ENCODE results near the gene GALNT6.

Gene GALNT6

GRCh38 chr12:51401900-51402299, 10.7 kb upstream of the GALNT6 start:
- Histone ChIP-seq H4K20me1 (ENCODE audit: insufficient read depth, low read length, poor library complexity, severe bottlenecking) (no peaks in the 10 kb centered on the region), H3K9me2 (replicated peaks; ENCODE audit: low read depth, low read length) (no peaks in the 10 kb centered on the region), H3K9me3 (ENCODE audit: insufficient read depth, low read depth, low read length) (no peaks in the 10 kb centered on the region), H3K36me3 (ENCODE audit: insufficient read depth, low read length) (no peaks in the 10 kb centered on the region), H3K4me2 (ENCODE audit: low read depth, low read length, poor library complexity, severe bottlenecking) (no peak overlapping the region), H3K4me1 (ENCODE audit: insufficient read depth, low read length, poor library complexity, severe bottlenecking) (peaks cover 17% of the 10 kb centered on the region), H3K27me3 (ENCODE audit: insufficient read depth, low read length, poor library complexity, severe bottlenecking) (no peaks in the 10 kb centered on the region), H3K9ac (ENCODE audit: low read depth, low read length, poor library complexity, severe bottlenecking) (no peak overlapping the region), H3K79me2 (ENCODE audit: insufficient read depth, low read length) (no peaks in the 10 kb centered on the region), H3F3A (ENCODE audit: low read depth) (no peaks in the 10 kb centered on the region), H2AFZ (ENCODE audit: low read length) (no peak overlapping the region), H3K4me3 (ENCODE audit: low read length, poor library complexity, severe bottlenecking) (no peak overlapping the region)
- no peak for TF ChIP-seq EZH2phosphoT487 (IDR thresholded peaks at IDR 0.05; ENCODE audit: borderline replicate concordance)
- TF ChIP-seq CTCF (conservative IDR thresholded peaks at IDR 0.05; ENCODE audit: low read length): no peak

- Histone ChIP-seq H4K20me1 (ENCODE audit: insufficient read depth, low read length, poor library complexity, severe bottlenecking) (no peaks in the 10 kb centered on the region), H3K9me3 (ENCODE audit: insufficient read depth, low read depth, low read length) (no peaks in the 10 kb centered on the region), H3K4me3 (ENCODE audit: low read length, poor library complexity, severe bottlenecking) (no peak overlapping the region), H3K9me2 (replicated peaks; ENCODE audit: low read depth, low read length) (no peaks in the 10 kb centered on the region), H3K79me2 (ENCODE audit: insufficient read depth, low read length) (no peaks in the 10 kb centered on the region), H3K36me3 (ENCODE audit: insufficient read depth, low read length) (no peaks in the 10 kb centered on the region), H3F3A (ENCODE audit: low read depth) (no peaks in the 10 kb centered on the region), H2AFZ (ENCODE audit: low read length) (no peak overlapping the region), H3K27me3 (ENCODE audit: insufficient read depth, low read length, poor library complexity, severe bottlenecking) (no peaks in the 10 kb centered on the region), H3K4me1 (ENCODE audit: insufficient read depth, low read length, poor library complexity, severe bottlenecking) (peaks cover 13% of the 10 kb centered on the region), H3K9ac (ENCODE audit: low read depth, low read length, poor library complexity, severe bottlenecking) (no peak overlapping the region), H3K4me2 (ENCODE audit: low read depth, low read length, poor library complexity, severe bottlenecking) (no peak overlapping the region)
- TF ChIP-seq CTCF (conservative IDR thresholded peaks at IDR 0.05; ENCODE audit: low read length): no peak
Measured at GRCh38 chr12:51401486-51401885, 10.3 kb upstream of the GALNT6 start.

- Histone ChIP-seq H3K9me3 (ENCODE audit: insufficient read depth, low read depth, low read length) (no peaks in the 10 kb centered on the region), H3K79me2 (ENCODE audit: insufficient read depth, low read length) (no peaks in the 10 kb centered on the region), H3K9ac (ENCODE audit: low read depth, low read length, poor library complexity, severe bottlenecking) (no peak overlapping the region), H3K4me2 (ENCODE audit: low read depth, low read length, poor library complexity, severe bottlenecking) (no peak overlapping the region), H2AFZ (ENCODE audit: low read length) (no peak overlapping the region), H3F3A (ENCODE audit: low read depth) (no peaks in the 10 kb centered on the region), H3K4me1 (ENCODE audit: insufficient read depth, low read length, poor library complexity, severe bottlenecking) (peaks cover 11% of the 10 kb centered on the region), H3K36me3 (ENCODE audit: insufficient read depth, low read length) (no peaks in the 10 kb centered on the region), H4K20me1 (ENCODE audit: insufficient read depth, low read length, poor library complexity, severe bottlenecking) (no peaks in the 10 kb centered on the region), H3K4me3 (ENCODE audit: low read length, poor library complexity, severe bottlenecking) (no peak overlapping the region), H3K9me2 (replicated peaks; ENCODE audit: low read depth, low read length) (no peaks in the 10 kb centered on the region), H3K27me3 (ENCODE audit: insufficient read depth, low read length, poor library complexity, severe bottlenecking) (no peaks in the 10 kb centered on the region)
- TF ChIP-seq EZH2phosphoT487 (IDR thresholded peaks at IDR 0.05; ENCODE audit: borderline replicate concordance): no peak
- no peak for TF ChIP-seq CTCF (conservative IDR thresholded peaks at IDR 0.05; ENCODE audit: low read length)
Measured at GRCh38 chr12:51401020-51401419, 9.8 kb upstream of the GALNT6 start.

All from Loucy (cell line).